NCI-H2107 treated with DMSO at 0.1 percent for 48 hours (cell line): ENCODE data around the gene SAPCD2.
"Not testable (repeated sequence)": the region's sequence is repeated elsewhere in the genome, so short reads cannot be mapped to it uniquely, and the experiment has no call there.

Experiments
- DNase-seq: peaks from one replicate; lab custom pipeline; 2025; ENCODE audit not compliant: unreplicated experiment; lab: John Stamatoyannopoulos, UW

Gene SAPCD2

DNA sequence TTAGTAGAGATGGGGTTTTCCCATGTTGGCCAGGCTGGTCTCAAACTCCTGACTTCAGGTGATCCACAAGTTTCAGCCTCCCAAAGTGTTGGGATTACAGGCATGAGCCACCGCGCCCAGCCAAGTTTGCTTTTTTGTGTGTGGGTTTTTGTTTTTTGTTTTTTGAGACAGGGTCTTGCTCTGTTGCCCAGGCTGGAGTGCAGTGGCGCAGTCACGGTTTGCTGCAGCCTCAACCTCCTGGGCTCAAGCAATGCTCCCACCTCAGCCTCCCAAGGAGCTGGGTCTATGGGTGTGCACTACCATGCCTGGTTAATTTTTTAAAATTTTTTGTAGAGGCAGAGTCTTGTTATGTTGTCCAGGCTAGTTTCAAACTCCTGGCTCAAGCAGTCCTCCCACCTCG is 36.9 kb downstream of the SAPCD2 start:
- not testable (repeated sequence) for DNase-seq

DNA sequence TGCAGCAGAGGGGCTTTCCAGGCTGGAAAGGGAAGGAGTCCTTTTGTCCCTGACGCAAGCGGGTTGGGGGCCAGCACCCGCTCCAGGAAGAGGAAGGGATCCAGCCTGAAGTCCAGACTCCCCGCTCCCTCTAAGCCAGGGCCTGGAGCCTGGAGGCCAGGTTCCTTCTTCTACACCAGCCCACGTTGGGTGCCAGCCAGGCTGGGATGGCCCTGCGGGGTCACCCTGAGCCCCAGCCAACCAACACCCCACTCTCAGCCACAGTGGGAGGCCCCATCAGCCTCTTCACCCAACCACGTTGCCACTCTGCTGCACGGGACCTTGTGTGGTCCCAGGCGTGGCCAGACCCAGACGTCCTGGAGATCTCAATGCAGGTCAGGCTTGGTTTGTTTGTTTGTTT is 37.5 kb downstream of the SAPCD2 start:
- no peak for DNase-seq

DNA sequence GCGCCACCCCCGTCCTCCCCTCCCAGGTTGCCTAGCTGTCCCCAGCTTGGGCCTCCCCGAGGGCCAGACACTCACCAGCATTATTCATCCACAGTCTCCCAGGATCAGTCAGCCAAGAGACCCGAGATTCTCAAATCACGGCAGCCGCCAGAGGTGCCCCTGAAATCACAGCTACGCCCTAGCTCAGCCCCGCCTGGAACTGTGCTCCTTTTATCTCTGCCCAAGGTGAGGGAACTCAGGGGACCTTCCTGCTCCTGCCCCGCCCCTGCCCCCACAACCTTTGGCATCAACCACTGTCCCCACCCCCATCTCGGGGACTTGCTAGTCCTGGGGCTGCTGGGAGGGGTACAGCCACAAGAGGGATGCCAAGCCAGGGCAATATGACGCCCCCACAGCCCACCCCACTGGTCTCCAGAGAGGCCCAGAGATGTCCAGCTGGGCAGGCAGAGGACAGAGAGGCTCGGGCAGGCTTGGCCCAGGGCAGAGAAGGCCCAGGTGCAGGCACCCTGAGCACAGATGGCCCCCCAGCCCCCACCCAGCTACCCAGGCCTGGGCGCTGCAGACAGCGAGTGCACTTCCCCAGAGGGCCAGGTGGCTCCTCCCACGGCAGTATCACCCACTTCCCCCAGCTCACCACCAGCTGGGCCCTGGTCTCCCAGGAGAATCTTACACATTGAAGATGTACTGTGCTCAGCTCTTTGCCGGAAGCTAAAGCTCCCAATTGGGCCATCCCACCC is 38.3 kb downstream of the SAPCD2 start, which contains the start of gene FUT7:
TSS of gene FUT7 (minus strand) at position 185 of the 737 bp plus-strand sequence. CDS start at position 88, 97 bp downstream.
- no peak for DNase-seq

DNA sequence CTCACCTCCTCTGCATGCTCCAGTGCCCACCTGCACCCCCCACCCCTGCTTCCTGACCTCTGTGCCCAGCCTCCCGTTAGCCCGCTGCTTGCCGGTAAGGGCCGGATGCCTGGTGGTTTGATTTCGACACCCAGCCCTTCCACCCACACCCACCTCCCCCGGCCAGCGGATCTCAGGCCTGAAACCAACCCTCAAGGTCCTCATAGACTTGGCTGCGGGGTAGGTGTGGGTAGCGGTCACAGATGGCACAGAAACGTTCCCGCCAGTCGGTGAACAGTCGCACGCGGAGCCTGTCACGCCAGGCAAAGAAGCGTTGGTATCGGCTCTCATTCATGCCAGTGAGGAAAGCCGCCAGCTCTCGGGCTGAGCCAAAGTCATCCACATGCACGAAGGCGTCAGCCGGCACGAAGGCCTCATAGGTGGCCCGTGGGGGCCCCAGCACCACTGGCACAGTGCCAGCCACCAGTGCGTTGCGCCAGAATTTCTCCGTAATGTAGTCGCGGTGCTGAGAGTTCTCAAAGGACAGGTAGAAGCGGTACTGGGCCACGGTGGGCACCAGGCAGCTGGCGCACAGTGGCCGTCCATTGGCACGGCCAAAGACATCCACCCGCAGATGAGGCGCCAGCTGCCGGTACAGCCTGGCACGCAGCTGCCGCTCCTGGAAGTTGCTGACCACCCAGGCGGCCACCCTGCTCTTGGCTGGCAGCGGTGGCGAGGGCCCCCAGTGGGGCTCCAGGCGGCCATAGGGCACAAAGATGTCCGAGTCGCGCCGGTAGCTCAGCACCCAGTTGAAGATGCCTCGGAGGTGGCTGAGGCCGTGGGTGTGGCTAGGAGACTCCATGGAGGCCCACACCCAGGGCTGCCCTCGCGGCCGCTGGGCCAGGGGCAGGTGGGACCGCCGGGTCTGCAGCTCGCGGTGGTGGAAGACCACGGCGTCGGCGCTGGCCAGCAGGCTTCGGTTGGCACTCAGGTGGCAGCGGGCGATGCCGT is 39.5 kb downstream of the SAPCD2 start:
- DNase-seq: no peak

DNA sequence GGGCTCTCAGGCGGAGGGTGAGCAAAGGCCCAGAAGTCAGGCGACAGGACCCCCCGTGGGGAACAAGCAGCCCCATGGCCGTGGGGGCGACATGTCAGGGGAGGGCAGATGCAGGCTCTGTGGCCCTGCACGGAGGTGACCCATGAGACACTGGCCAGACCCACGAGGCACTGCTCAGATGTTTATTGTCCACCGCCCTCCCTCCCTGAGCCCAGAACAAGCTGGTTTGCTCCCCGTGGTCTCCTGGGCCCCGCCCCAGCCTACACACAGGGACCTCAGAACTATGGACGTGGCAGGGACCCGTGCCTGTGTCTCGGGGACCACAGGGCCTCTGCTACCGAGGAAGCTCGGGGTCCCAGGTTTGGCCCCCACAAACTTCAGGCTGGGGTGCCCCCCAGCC is 40.4 kb downstream of the SAPCD2 start:
- no peak for DNase-seq

DNA sequence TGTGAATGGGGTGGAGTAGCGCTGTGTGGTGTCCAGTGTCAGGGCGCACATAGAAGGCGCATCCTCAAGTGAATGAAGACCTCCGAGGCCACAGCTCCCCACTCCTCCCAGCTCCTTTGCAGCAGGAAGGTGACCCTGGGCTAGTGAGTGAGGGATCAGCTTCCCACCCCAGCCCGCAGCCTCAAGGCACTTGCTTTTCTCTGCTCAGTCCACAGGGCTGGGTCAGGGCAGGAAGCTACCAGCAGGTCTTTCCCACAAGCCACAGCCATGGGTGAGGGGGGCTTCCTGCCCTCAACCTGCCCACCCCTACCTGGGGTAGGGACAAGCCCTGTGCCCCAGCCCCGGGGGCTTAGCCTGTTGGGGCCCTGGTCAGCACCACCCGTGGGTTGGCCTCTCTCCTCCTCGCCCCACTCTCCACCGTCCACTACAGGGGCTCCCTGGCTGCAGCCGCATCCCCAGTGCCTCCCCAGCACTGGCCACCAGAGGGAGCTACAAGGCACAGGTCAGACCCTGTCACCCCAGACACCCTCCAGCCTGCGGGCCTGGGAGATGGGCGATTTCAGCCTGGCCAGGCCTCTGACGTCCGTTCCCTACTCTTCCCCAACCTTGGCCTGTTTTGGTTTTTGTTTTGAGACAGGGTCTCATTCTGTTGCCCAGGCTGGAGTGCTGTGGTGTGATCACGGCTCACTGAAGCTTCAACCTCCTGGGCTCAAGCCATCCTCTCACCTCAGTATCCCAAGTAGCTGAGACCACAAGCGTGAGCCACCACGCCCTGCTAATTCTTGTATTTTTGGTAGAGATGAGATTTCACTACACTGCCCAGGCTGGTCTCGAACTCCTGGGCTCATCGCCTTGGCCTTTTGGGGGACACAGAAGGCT is 41.1 kb downstream of the SAPCD2 start:
- DNase-seq: peak; percentile 35

DNA sequence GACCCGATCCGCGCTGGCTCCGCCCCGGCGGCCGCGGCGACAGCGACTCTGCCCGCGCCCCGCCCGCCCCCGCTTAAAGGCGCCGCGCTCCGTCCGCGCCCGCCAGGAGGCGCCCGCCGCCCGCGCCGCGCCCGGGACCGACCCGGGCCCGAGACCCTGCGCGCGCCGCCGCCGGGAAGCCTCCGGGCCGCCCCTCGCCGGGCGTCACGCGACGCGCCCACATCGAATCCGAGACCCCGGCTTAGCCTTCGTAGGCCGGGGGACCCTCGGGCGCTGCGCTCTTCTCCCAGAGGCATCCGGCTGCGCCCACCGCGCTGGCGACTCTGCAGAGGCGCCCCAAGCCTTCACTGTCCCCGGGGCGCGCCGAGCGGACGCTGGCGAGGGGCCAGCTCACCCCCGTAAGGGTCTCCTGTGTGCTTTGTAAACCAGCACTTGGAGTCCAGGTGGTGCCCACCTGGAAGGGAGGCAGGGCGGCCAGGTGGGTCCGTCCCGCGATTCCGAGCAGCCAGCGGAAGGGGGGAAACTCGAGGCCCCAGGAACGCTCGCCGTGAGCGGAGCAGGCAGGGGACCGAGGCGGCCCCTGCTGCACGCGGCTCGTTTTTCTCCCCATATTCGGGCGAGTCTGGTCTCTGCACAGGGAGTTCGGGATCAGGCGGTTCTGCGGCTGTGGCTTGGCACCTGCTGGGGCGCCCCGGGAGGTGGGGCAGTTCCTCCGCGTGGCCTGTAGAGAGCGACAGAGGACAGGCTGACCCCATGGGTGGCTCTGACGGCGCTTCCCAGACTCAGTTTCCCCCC is 41.9 kb downstream of the SAPCD2 start:
- peak; percentile 58 for DNase-seq

DNA sequence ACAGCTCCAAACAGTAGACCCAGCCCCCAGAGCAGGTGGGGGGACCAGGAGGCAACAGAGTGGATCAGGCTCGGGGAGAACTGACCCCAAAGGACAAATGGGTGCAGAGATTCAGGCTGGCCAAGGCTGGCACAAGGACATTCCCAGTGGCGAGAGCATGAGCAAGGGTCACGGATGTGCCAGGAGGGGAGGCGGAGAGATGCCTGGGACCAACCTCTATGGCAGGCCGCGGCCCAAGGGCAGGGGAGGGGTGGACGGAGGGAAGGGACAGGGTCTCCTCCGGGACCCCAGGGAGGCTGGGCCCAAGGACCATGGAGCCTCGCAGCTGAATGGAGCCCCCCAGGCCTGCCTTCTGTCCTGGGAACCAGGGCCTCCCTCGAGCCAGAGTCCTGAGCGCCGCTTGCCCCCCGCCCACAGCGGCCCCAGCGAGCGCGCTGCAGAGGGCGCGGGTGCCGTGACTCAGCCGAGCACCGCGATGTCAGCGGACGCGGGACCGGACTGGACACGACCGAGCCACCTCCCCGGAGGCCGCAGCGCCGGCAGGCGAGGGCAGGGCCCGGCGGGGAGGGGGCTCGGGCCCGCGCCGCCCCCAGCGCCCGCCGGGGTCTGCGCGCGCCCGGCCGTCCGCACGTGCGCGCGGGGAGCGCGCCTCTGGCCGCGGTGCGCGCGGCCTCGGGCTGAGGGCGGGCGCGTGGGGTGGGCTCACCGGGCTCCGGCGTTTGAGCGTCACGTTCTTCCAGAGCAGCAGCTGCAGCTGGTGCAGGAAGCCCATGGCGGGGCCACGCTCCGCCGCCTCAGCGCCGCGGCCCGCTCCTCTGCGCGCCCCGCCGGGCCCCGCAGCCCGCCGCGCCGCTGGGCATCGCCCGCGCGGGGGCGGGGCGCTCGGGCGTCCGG is 42.7 kb downstream of the SAPCD2 start, which contains the start of gene ABCA2:
TSS of gene ABCA2 (minus strand) at position 869 of the 894 bp plus-strand sequence. CDS start at position 772, 97 bp downstream.
- no peak for DNase-seq

DNA sequence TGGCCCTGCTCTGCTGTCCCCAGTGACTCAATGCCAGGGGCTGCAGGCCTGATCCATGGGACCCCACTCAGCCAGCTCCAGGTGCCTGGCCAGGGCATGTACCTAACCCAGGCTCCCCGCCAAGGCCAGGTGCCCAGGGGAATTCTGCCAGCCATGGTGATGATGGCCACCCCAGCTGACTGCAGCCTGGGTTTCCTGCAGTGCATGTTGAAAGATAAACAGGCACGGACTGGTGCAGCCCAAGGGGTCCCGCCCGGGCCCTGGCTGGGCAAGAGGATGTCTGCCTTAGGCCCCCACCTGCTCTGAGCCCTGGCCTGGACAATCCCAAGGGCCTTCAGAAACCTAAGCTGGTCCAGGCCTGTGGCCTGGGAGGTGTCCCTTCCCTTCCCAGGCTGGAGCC is 43.5 kb downstream of the SAPCD2 start:
- DNase-seq: peak; percentile 19

DNA sequence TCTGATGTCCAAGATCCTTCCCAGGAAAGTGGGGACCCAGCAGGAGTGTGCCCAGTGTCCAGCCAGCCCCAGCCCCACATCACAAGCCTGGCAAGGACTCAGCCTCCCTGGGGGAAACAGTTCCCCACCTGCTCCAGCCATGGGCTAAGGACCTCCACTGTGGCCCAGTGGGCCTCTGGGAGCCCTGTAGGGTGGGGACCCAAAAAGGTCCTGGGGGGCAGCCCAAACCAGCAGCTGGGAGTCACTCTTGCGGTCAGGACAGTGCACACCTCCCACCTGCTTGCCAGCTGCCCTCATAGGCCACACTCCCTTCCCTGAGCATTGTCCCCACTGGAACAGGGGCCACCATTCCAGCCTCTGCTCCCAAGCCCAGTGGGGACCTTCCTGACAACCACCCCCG is 44.0 kb downstream of the SAPCD2 start:
- DNase-seq: no peak

DNA sequence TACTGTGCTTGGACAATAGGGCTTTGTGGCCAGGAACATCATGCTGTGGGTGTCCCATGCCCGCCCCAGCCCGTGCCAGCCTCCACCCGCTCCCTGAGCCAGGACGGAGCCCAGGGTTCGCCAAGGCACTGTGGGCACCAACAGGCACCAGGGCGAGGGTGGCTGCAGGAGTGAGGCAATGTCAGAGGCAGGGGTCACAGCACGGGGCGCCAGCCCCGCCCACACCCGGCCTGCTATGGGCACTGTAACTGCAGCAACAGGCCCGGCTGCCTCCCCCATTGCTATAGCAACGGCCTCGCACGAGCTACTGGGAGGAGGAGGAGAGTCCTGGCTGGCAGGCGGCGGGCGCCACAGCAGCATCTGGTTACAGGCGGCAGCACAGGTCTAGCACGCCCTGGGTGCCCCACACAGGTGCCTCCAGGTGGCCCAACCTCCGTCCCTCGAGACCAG is 44.8 kb downstream of the SAPCD2 start:
- DNase-seq: peak; percentile 93

DNA sequence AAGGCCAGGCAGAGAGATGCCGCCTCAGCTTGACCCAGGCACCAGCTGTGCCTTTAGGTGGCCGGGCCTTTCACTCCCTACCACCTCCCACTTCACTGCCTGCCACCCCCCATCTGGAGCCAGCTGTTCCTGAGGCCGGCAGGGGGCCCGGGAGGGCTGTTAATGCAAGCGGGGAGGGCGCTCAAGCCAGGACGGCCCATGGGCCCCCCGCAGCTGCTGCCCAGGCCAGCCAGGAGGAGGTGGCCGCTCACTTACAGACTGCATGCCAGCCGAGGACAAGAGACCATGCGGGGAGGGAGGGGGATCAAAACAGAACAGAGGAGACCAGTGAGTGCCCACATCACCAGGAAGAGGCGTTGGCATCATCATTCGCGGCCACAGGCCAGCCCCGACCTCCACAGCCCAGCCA is 46.8 kb downstream of the SAPCD2 start:
- no peak for DNase-seq

DNA sequence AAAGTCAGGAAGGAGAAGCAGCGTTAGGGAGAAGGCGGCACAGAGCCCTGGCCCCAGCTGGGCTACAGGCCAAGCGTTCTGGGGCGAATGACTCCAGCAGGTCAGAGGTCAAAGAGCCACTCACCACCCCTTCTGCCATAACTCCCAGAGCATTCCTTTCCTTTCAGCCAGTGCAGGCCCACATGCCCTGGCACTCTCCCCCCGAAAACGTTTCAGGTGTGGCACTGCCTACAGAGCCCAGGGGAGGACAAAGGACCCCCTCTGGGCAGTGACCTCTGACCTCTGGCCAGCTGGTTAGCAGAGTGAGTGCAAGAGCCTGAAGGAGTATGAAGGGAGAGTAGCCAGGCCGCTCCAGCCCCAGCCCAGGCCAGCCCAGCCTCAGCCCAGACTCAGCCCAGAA is 47.2 kb downstream of the SAPCD2 start:
- no peak for DNase-seq

DNA sequence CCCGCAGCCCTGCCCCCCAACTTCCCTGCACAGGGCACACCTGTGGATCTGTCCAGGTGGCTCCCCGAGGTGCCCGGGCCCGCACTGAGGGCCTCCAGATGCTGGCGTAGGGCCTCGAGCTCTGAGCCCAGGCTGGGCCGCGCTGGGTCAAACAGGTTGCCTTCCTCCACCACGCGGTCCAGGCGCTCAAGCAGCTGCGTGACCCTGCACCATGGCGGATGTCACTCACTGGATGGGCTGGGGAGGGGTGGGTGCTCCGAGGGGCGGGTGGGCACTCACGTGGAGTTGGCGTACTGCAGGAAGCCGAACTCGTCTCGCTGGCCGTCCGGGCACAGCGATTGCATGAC is 47.7 kb downstream of the SAPCD2 start:
- DNase-seq: no peak

DNA sequence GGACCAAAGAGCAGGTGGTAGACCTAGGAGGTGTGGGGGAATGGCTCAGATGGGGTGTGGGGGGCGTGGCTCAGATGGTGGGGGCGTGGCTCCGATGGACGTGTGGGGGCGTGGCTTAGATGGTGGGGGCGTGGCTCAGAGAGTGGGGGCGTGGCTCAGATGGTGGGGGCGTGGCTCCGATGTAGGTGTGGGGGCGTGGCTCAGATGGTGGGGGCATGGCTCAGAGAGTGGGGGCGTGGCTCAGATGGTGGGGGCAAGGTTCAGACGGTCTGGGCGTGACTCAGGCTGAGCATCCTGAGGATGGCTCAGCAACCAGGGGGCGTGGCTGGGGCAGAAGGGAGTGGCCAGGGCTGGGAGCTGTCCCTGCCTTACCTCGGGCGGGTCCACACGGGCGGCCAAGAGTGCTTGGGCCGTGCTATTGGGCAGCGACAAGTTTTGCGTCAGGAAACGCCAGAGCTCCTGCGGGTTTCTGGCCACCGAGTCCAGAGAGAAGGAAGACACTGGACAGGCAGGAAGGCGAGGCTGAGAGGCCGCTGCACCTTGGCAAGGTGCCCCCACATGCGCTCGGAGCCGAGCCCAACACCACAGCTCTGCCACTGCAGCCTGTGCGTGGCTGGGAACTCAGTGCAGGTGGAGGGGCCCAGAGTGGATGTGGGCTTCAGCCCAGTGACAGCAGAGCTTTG is 48.2 kb downstream of the SAPCD2 start:
- DNase-seq: no peak

DNA sequence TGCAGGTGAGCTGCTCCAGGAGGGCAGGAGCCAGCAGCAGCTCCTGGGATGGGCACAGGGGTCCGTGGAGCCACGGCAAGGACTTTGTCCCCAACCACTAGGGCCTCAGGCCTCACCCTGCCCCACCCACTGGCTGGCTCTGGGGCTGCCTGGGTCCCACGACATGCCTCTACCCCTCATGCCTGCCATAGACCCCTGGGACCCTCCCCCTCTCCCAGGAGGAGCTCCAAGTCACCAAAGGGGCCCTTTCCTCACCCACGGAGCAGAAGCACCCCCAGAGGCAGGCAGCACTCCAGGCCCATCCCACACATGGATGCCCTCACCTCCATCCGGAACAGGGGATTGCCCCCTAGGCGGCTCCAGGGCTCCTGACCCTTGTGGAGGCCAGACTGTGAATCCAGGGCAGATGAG is 48.8 kb downstream of the SAPCD2 start:
- DNase-seq: no peak

DNA sequence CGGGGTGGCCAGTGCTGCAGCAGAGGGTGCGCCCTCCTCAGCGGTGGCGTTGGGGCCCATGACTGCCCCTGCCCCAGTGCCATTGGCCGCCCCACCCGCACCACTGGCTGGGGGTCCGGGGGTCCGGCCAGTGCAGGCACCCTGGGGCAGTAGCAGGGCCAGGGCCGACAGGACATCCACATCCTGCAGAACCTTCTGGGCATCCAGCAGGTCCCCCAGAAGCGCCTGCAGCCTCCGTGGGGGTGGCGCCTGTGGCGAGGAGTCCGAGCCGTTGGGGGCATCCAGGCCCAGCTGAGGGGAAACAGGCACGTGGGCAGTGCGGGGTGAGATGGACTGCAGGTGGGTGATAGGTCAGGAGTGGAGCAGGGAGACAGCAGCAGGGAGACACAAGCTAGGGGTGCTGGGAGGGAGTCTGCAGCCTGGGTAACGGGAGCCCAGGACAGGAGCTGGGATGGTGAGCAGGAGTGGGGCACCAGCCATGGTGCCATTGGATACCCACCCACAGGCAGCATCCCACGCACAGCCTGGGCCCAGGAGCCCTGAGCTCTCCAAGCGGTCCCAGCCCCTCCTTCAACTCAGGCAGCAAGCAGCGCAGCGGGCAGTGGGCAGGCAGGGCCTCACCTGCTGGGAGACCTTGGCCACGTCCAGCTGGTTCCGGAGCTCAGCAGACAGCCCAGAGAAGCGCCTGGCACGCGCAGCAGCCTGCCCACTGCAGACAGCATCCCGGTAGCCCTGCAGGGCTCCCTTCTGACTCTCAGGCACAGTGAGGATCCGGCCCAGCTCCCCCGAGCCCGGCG is 49.4 kb downstream of the SAPCD2 start:
- no peak for DNase-seq
